Measurements from ENCODE around the gene SP6.

DNA sequence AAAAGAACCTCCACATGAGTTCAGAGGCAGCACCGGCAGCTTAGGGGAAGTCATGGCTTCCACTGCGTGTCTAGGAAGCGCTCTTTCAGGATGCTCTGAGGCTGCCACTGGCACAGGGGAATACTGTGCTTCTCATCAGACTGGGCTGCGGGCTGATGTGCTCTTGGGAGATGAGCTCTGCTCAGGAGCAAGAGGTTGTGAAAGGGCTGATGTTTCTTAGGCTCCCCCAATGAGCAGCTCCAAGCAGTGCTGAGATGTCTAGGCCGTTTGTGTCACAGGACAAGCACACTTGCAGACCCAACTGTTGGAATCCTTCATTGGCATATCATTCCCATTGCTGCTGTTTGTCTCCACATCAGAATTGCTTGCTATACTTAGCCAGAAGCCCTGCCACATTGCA, 48.7 kb upstream of the SP6 start:
- TF ChIP-seq RAD21 (IDR thresholded peaks at IDR 0.05; ENCODE audit: low read depth) (no peak), POLR2AphosphoS5 (IDR thresholded peaks at IDR 0.05; ENCODE audit: low read depth, low read length) (no peak), CEBPB (IDR thresholded peaks at IDR 0.05; ENCODE audit: low read depth) (no peak), EZH2 (IDR thresholded peaks at IDR 0.05) (no peak), EGR1 (IDR thresholded peaks at IDR 0.05; ENCODE audit: low read depth) (no peak)
- TF ChIP-seq, protein P1, sequence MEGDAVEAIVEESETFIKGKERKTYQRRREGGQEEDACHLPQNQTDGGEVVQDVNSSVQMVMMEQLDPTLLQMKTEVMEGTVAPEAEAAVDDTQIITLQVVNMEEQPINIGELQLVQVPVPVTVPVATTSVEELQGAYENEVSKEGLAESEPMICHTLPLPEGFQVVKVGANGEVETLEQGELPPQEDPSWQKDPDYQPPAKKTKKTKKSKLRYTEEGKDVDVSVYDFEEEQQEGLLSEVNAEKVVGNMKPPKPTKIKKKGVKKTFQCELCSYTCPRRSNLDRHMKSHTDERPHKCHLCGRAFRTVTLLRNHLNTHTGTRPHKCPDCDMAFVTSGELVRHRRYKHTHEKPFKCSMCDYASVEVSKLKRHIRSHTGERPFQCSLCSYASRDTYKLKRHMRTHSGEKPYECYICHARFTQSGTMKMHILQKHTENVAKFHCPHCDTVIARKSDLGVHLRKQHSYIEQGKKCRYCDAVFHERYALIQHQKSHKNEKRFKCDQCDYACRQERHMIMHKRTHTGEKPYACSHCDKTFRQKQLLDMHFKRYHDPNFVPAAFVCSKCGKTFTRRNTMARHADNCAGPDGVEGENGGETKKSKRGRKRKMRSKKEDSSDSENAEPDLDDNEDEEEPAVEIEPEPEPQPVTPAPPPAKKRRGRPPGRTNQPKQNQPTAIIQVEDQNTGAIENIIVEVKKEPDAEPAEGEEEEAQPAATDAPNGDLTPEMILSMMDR (IDR thresholded peaks at IDR 0.05 in 2 of 3, conservative IDR thresholded peaks at IDR 0.05 in 1 of 3; ENCODE audit: borderline replicate concordance in 1 of 3, insufficient read depth in 1 of 3, low read depth in 2 of 3, low read length in 2 of 3), result no peak

Measured in HCT116 (cell line).